ENCODE measurements around the gene CRYBA4.

GRCh38 chr22:26616650-26617049 lies 5.1 kb upstream of the CRYBA4 start:
- TF ChIP-seq CTCF (conservative IDR thresholded peaks at IDR 0.05; ENCODE audit: low read depth in 2 of 2) = no peak
- TF ChIP-seq POLR2AphosphoS5 (IDR thresholded peaks at IDR 0.05; ENCODE audit: low read depth) = no peak
- no peak for TF ChIP-seq REST (IDR thresholded peaks at IDR 0.05; ENCODE audit: unreplicated experiment)
- no peak for TF ChIP-seq JUNB (IDR thresholded peaks at IDR 0.05; ENCODE audit: unreplicated experiment)
- no peak for TF ChIP-seq EZH2 (IDR thresholded peaks at IDR 0.05; ENCODE audit: low read depth, unreplicated experiment)
- no peak for TF ChIP-seq ZNF114 (CRISPR knock-in tag; IDR thresholded peaks at IDR 0.05)
- no peak for TF ChIP-seq EZH2phosphoT487 (IDR thresholded peaks at IDR 0.05; ENCODE audit: unreplicated experiment)
- no peak for TF ChIP-seq ETS1 (IDR thresholded peaks at IDR 0.05)
- TF ChIP-seq NANOG (IDR thresholded peaks at IDR 0.05; ENCODE audit: borderline replicate concordance) = no peak
- TF ChIP-seq CREB1 (CRISPR knock-in tag; IDR thresholded peaks at IDR 0.05; ENCODE audit: low read depth) = no peak
- no peak for TF ChIP-seq ZNF331 (CRISPR knock-in tag; IDR thresholded peaks at IDR 0.05; ENCODE audit: low read depth)
- no peak for TF ChIP-seq STAT1 (IDR thresholded peaks at IDR 0.05; ENCODE audit: unreplicated experiment)

All from GM23338 (cell line).